ENCODE data around the gene KIR3DL2. TPM values are rescaled to one million over a fixed set of nuclear protein-coding genes. Genes with fewer than 3 reads are reported as not detected.
"Not testable (repeated sequence)": the region's sequence is repeated elsewhere in the genome, so short reads cannot be mapped to it uniquely, and the experiment has no call there.

Gene KIR3DL2
- total and polyA plus RNA-seq, 2 experiments from 2014 or later: not detected

GRCh38 chr19:54828064-54828463 lies 22.2 kb upstream of the KIR3DL2 start:
- not testable (repeated sequence) for H3K27ac Mint-ChIP-seq; H3K27ac ChIP-seq (ENCODE audit: low read depth); H3K4me2 ChIP-seq; H3K4me3 Mint-ChIP-seq; H3K27me3 Mint-ChIP-seq (ENCODE audit: insufficient read depth, low read depth, poor library complexity); H3K4me1 ChIP-seq (ENCODE audit: insufficient read depth); ATAC-seq; H3K36me3 ChIP-seq (ENCODE audit: insufficient read depth); H3K4me1 Mint-ChIP-seq; H2AFZ ChIP-seq; H3K27me3 ChIP-seq (ENCODE audit: insufficient read depth); H3K9me2 ChIP-seq (ENCODE audit: insufficient read depth); H4K20me1 ChIP-seq (replicated peaks; ENCODE audit: insufficient read depth); DNase-seq (ENCODE audit: low spot score); H3K4me3 ChIP-seq; H3F3A ChIP-seq (replicated peaks; ENCODE audit: low read depth); H3K79me2 ChIP-seq (replicated peaks; ENCODE audit: insufficient read depth)
- Mint-ChIP-seq H3K36me3 (ENCODE audit: low read depth) (peaks cover 40% of the 10 kb centered on the region), H3K9me3 (peaks cover 85% of the 10 kb centered on the region)

- H3K27ac ChIP-seq (ENCODE audit: low read depth); H3K4me1 ChIP-seq (ENCODE audit: insufficient read depth); H3K79me2 ChIP-seq (replicated peaks; ENCODE audit: insufficient read depth); H3K9me2 ChIP-seq (ENCODE audit: insufficient read depth); DNase-seq (ENCODE audit: low spot score); H3K27me3 Mint-ChIP-seq (ENCODE audit: insufficient read depth, low read depth, poor library complexity); H3F3A ChIP-seq (replicated peaks; ENCODE audit: low read depth); H3K4me1 Mint-ChIP-seq; H3K4me3 ChIP-seq; H2AFZ ChIP-seq; H3K27me3 ChIP-seq (ENCODE audit: insufficient read depth); ATAC-seq; H3K27ac Mint-ChIP-seq; H3K4me2 ChIP-seq; H3K4me3 Mint-ChIP-seq; H4K20me1 ChIP-seq (replicated peaks; ENCODE audit: insufficient read depth); H3K36me3 ChIP-seq (ENCODE audit: insufficient read depth): not testable (repeated sequence)
- Mint-ChIP-seq H3K9me3 (peaks cover 96% of the 10 kb centered on the region), H3K36me3 (ENCODE audit: low read depth) (peaks cover 55% of the 10 kb centered on the region)
Observed at GRCh38 chr19:54832496-54832895, 17.7 kb upstream of the KIR3DL2 start, which contains the start of gene KIR2DS4. TSS of gene KIR2DS4 (plus strand) at chr19:54832676.

GRCh38 chr19:54835126-54835525 lies 15.1 kb upstream of the KIR3DL2 start:
- not testable (repeated sequence) for ATAC-seq; H3K27ac ChIP-seq (ENCODE audit: low read depth); H3K36me3 ChIP-seq (ENCODE audit: insufficient read depth); H2AFZ ChIP-seq; H3K4me3 ChIP-seq; H4K20me1 ChIP-seq (replicated peaks; ENCODE audit: insufficient read depth); H3K4me1 ChIP-seq (ENCODE audit: insufficient read depth); H3K79me2 ChIP-seq (replicated peaks; ENCODE audit: insufficient read depth); H3K9me2 ChIP-seq (ENCODE audit: insufficient read depth); H3F3A ChIP-seq (replicated peaks; ENCODE audit: low read depth); H3K27ac Mint-ChIP-seq; H3K27me3 ChIP-seq (ENCODE audit: insufficient read depth); H3K4me1 Mint-ChIP-seq; H3K4me3 Mint-ChIP-seq; H3K27me3 Mint-ChIP-seq (ENCODE audit: insufficient read depth, low read depth, poor library complexity); H3K4me2 ChIP-seq; DNase-seq (ENCODE audit: low spot score)
- Mint-ChIP-seq H3K9me3 (peaks cover 96% of the 10 kb centered on the region), H3K36me3 (ENCODE audit: low read depth) (peaks cover 54% of the 10 kb centered on the region)

- not testable (repeated sequence) for H2AFZ ChIP-seq; H3K27me3 ChIP-seq (ENCODE audit: insufficient read depth); H3K27ac Mint-ChIP-seq; H3K27me3 Mint-ChIP-seq (ENCODE audit: insufficient read depth, low read depth, poor library complexity); H3K36me3 ChIP-seq (ENCODE audit: insufficient read depth); H3K4me1 Mint-ChIP-seq; H3K4me2 ChIP-seq; ATAC-seq; H3F3A ChIP-seq (replicated peaks; ENCODE audit: low read depth); H3K9me2 ChIP-seq (ENCODE audit: insufficient read depth); DNase-seq (ENCODE audit: low spot score); H3K79me2 ChIP-seq (replicated peaks; ENCODE audit: insufficient read depth); H3K4me3 ChIP-seq; H4K20me1 ChIP-seq (replicated peaks; ENCODE audit: insufficient read depth); H3K27ac ChIP-seq (ENCODE audit: low read depth); H3K4me1 ChIP-seq (ENCODE audit: insufficient read depth); H3K4me3 Mint-ChIP-seq
- Mint-ChIP-seq H3K36me3 (ENCODE audit: low read depth) (peaks cover 46% of the 10 kb centered on the region), H3K9me3 (peaks cover 100% of the 10 kb centered on the region)
Observed at GRCh38 chr19:54837522-54837921, 12.7 kb upstream of the KIR3DL2 start.

- H3K36me3 Mint-ChIP-seq (ENCODE audit: low read depth): peaks cover 31% of the 10 kb centered on the region
- not testable (repeated sequence) for H2AFZ ChIP-seq; H3K27me3 ChIP-seq (ENCODE audit: insufficient read depth); H3K9me2 ChIP-seq (ENCODE audit: insufficient read depth); H3K27ac Mint-ChIP-seq; H3K4me3 ChIP-seq; H3K27me3 Mint-ChIP-seq (ENCODE audit: insufficient read depth, low read depth, poor library complexity); H3K79me2 ChIP-seq (replicated peaks; ENCODE audit: insufficient read depth); H3K4me1 Mint-ChIP-seq; H3K27ac ChIP-seq (ENCODE audit: low read depth); H3K4me2 ChIP-seq; H3K4me3 Mint-ChIP-seq; H3K4me1 ChIP-seq (ENCODE audit: insufficient read depth); H4K20me1 ChIP-seq (replicated peaks; ENCODE audit: insufficient read depth); ATAC-seq; H3F3A ChIP-seq (replicated peaks; ENCODE audit: low read depth); DNase-seq (ENCODE audit: low spot score); H3K36me3 ChIP-seq (ENCODE audit: insufficient read depth)
- H3K9me3 Mint-ChIP-seq: peaks cover 94% of the 10 kb centered on the region
Observed at GRCh38 chr19:54843171-54843570, 7.1 kb upstream of the KIR3DL2 start.
